Measurements from ENCODE around the gene OR51V1.
"Not testable (repeated sequence)": the region's sequence is repeated elsewhere in the genome, so short reads cannot be mapped to it uniquely, and the experiment has no call there.

Gene OR51V1

GRCh38 chr11:5200582-5200981 lies at the start of gene OR51V1:
OR51V1 (minus strand) TSS chr11:5200682; CDS start chr11:5200682, 0 bp downstream.
- TF ChIP-seq CTCF (IDR thresholded peaks at IDR 0.05; ENCODE audit: low read depth, low read length, missing control alignments) = no peak

GRCh38 chr11:5249807-5250396 lies 49.4 kb upstream of the OR51V1 start, which contains the start of gene HBG1:
HBG1 (minus strand) TSS chr11:5249857; CDS start chr11:5249804, 53 bp downstream.
- not testable (repeated sequence) for DNase-seq (ENCODE audit: extremely low read depth, low read depth); H3K4me3 ChIP-seq (replicated peaks; ENCODE audit: low read depth, low read length)

More at GRCh38 chr11:5200582-5200981, at the start of gene OR51V1:
- DNase-seq (ENCODE audit: extremely low read depth, low read depth) = no peak
- no peak within 1 kb of the TSS for H3K4me3 ChIP-seq (replicated peaks; ENCODE audit: low read depth, low read length)

- DNase-seq (ENCODE audit: extremely low read depth, low read depth); H3K4me3 ChIP-seq (replicated peaks; ENCODE audit: low read depth, low read length): not testable (repeated sequence)
These were observed 48.0 kb upstream of the OR51V1 start for GRCh38 chr11:5248498-5248897.

GRCh38 chr11:5247472-5248192 lies 47.1 kb upstream of the OR51V1 start:
- no peak for TF ChIP-seq CTCF (IDR thresholded peaks at IDR 0.05; ENCODE audit: low read depth, low read length, missing control alignments)
- no peak for DNase-seq (ENCODE audit: extremely low read depth, low read depth)
- H3K4me3 ChIP-seq (replicated peaks; ENCODE audit: low read depth, low read length) = no peak overlapping the region

GRCh38 chr11:5246772-5247471 lies 46.4 kb upstream of the OR51V1 start:
- TF ChIP-seq CTCF (IDR thresholded peaks at IDR 0.05; ENCODE audit: low read depth, low read length, missing control alignments) = no peak
- no peak overlapping the region for H3K4me3 ChIP-seq (replicated peaks; ENCODE audit: low read depth, low read length)
- DNase-seq (ENCODE audit: extremely low read depth, low read depth) = no peak

- no peak for TF ChIP-seq CTCF (IDR thresholded peaks at IDR 0.05; ENCODE audit: low read depth, low read length, missing control alignments)
- no peak for DNase-seq (ENCODE audit: extremely low read depth, low read depth)
- no peak overlapping the region for H3K4me3 ChIP-seq (replicated peaks; ENCODE audit: low read depth, low read length)
These were observed 44.7 kb upstream of the OR51V1 start for GRCh38 chr11:5245155-5245554.

GRCh38 chr11:5243816-5244180 lies 43.3 kb upstream of the OR51V1 start:
- no peak for TF ChIP-seq CTCF (IDR thresholded peaks at IDR 0.05; ENCODE audit: low read depth, low read length, missing control alignments)
- no peak for DNase-seq (ENCODE audit: extremely low read depth, low read depth)
- H3K4me3 ChIP-seq (replicated peaks; ENCODE audit: low read depth, low read length) = no peak overlapping the region
